GM18511 (cell line): ENCODE results near the gene TSGA10.
"Not testable (repeated sequence)": the region's sequence is repeated elsewhere in the genome, so short reads cannot be mapped to it uniquely, and the experiment has no call there.

Experiments
- ATAC-seq: cut with Tn5 transposase; IDR thresholded peaks from one replicate; pipeline ENCODE4 v1.9.1; 2021; ENCODE audit warnings: mild to moderate bottlenecking, moderate library complexity; ENCODE audit not compliant: unreplicated experiment

Gene TSGA10

DNA sequence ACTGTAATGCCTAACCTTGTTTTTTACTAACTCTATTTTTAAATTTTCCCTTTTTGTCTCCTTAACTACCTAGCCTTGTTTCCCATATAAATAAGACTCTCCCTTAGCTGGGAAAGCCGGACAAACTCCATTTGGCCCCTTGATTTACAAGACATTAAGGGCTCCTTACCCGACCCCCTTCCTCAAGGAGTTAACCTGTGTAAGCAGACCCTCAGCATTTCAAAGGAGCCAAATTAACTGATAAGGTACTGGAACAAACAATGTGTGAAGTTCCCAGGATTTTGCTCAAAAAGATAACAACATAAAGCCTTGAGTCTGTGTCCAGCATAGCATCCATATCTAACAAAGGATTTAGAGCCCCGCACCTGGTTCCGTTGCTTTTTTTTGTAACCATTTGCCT is 72.9 kb downstream of the TSGA10 start:
- ATAC-seq = no peak

DNA sequence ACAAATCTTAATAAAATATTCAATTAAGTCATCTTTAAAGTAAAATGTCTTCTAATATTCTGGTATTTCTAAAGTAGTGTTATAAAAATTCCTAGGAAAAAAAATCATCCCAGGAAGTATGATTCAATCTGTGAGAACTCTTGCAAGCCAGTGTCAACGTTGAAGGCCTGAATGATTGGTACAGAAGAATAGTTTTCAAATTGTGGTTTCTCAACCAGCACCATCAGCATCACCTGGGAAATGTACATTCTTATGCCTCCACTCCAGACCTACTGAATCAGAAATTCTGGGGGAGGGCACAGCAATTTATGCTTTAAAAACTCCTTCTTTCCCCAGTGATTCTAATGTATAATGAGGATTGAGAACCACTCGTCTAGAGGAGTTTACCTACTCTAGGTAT is 75.5 kb downstream of the TSGA10 start:
- no peak for ATAC-seq

DNA sequence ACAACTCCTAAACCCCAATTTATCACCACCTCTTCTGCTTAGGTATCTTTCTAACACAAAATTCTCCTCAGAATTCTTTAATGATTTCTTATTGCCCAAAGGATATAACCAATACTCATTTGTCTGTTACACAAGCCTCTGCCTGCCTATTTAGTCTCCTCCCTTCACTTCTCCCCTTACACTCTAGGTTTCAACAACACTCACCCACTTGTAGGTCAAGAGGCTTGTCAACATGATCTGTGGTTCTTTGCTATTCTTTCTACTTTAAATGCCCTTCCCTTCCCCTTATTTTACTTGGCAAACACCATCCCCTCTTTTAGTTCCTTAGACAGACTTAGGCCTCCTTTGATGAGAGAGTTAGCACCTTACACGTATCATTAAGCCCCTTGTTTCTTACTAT is 82.2 kb downstream of the TSGA10 start:
- ATAC-seq = no peak

DNA sequence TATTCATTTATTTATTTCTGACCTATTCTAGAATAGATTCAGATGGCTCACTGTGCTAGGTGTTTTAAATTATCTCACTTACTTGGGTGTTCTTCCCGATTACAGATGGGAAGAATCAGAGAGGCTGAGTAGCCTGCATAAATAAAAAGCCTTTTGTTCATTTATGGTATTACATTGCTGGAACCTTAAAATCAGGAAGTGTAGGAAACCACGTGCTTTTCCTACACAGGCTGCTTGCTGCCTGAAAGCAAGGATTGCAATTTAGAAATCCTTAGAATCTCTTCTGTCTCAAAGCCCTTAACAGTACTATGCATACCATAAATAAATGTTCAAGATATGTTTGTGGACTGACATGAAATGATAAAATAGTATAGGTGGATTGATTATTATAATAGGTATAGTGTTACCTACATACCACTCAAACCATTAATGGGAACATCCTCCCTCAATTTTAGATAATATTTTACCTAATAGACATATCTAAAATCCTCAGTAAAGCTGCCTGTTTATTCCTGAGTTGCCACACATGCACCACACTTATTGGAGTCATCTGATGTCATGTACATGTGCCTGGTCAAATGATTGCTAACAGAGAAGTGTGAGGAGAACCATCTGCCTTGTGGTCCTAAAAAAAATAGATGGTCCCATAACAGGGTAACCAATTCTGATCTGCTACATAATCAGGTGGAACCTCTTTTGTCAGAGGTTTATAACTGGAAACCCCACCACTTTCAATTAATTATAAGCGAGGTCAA is 86.7 kb downstream of the TSGA10 start:
- ATAC-seq = no peak

DNA sequence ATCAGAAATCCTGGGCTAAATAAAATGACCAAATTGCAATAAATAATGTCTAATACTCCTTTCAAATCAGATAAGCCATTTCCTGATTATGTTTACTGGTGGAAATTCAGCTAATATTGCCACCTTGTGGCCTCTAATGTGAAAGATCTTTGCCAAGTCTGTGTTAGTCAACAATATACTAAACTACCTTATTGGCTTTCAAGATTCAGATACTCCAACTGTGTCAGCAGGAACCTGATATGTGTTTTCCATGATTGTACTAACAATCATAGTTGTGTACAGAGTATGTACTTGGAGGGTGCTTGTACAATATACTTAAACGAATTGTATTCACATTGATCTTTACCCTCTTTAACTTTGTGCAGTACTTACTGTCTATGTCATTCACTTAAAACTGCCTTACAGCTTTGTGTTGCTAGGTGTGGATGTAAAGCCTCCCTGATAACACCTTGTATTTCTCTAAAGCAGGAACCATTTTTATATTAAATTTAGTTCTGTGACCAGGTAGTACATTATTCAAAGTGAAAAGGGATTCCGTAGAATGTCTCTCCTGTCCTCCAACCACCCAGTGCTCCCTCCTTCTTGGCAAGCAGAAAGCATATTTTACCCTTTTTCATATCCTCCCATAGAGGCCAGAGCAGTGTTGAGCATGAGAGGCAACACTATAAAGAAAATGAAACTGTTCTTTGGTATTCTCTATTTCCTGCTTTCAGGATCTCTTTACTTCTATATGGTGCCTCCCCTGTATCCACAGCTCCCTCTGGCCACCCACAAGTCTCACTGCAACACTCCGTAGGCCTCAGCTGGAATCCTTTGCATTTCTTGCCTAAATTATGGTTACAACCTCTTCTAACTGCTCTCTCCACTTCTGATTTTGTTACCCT is 88.4 kb downstream of the TSGA10 start:
- peak; percentile 97 for ATAC-seq

DNA sequence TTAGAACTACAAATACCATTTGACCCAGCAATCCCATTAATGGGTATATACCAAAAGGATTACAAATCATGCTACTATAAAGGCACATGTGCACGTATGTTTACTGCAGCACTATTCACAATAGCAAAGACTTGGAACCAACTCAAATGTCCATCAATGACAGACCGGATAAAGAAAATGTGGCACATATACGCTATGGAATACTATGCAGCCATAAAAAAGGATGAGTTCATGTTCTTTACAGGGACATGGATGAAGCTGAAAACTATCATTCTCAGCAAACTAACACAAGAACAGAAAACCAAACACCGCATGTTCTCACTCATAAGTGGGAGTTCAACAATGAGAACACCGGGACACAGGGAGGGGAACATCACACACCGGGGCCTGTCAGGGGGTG is 105.6 kb downstream of the TSGA10 start:
- not testable (repeated sequence) for ATAC-seq

DNA sequence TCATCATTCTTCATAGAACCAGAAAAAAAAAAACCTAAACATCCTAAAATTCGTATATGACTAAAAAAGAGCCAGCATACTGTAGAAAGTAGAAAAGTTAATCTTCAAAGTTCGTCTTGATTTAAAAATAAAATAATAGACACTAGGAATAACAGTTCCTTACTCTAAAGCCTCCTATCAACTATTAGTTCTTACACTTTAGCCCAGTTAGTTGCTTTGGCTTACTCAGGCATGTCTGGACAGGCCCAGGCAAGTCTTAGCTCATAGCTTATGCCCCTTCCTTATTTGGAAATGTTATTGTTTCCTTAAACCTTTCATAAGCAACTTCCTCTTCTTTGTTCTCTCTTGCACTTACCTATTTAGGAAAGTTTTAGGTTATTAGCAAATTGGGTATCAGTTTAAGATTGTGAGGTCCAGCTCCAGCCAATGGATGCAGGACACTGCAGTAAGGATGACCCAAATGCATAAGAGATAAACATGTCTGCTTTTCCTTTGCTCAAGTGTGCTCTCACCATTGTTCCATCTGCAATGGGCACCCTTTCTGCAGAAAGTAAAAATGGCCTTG is 113.9 kb downstream of the TSGA10 start:
- not testable (repeated sequence) for ATAC-seq

DNA sequence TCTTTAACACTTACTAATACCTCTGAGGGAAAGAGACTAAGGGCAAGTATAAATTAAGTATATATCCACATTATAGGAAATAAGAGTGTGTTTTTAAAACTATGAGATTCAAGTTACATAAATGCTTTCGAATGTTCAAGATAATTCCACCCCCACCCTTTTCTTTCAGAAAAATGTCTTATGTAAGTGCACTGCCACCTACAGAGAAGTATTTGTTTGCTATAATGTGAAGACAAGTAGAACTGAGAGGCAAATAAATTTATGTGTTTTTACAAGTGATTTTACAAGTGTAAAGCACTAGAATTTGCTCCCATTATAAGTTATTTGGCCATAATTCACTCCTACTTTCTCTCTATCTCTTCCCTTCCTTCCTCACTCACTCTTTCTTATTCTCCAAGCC is 118.8 kb downstream of the TSGA10 start:
- no peak for ATAC-seq

DNA sequence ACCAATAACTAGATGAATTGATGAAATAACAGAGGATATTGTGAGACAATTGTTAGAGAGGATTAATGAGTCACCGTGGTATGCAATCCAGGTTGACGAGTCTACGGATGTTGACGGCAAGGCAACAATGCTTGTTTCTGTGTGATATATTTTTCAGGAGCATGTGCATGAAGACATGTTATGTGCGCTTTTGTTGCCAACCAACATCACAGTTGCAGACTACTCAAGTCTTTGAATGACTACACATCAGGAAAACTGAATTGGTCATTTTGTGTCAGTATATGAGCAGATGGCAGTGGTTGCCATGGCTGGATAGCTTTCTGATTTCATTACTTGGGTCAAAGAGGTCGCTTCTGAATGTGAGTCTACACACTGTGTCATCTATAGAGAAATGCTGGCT is 122.0 kb downstream of the TSGA10 start:
- no peak for ATAC-seq

DNA sequence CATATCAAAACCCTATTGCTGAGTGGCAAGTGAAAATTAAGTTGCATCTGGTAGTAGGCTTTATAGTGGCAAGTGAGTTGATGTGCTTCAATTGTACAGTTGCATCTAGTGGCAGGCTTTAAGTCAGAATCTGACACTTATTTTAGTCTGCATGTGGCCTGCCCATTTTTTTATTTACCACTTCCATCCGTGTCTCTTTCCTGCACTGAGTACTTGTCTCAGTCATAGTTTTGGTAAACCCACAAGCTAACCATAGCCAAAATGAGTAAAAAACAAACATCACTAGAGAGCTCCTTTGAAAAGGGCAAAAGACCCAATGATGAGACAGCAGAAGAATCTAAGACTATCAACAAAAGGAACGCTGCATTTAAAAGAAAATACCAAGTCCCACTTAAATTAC is 122.7 kb downstream of the TSGA10 start:
- ATAC-seq = no peak

DNA sequence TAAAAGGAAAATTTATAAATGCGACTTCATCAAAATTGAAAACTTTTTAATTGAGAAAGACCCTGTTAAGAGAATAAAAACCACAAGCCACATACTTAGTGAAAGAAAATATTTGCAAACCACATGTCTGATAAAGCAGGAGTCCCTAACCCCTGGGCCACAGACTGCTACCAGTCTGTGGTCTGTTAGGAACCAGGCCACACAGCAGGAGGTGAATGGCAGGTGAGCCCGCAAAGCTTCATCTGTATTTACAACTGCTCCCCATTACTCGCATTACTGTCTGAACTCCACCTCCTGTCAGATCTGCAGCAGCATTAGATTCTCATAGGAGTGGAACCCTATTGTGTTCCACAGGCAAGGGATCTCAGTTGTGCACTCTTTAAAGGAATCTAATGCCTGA is 123.3 kb downstream of the TSGA10 start:
- ATAC-seq = no peak

DNA sequence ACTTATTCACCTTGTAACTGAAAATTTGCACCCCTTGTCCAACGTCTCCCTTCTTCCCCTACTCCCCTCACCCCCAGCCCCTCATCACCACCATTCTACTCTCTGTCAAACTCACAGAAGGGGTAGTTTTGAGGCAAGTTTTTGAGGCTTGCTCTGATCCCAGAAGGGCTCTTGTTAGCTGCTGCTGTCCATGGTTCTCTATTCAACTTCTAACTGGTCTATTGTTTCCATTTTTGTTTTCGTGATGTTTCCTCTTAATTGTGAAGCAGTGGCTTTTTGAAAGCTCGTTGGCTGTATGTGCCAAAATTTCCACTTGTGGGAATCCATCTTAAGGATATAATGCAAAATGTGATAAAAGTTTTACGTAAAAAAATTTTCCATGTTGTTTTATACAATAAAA is 126.2 kb downstream of the TSGA10 start:
- no peak for ATAC-seq

DNA sequence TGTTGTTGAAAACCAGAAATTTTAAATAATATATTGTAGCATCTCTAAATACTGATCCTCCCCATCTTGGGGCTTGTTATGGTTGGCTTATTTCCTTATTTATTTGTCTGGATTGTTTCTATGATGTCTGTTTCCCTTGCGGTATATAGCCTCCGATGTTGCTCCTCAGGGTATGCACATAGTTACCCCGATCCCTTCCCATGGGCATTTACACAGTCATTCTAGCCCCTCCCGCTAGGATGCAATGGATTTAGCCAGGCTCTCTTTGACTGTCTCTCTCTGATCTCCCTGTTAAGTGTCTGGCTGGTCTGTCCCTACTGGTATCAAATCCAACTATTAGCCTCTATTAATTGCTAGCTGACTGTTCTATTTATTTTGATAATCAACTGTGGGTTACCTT is 126.9 kb downstream of the TSGA10 start:
- ATAC-seq = no peak

DNA sequence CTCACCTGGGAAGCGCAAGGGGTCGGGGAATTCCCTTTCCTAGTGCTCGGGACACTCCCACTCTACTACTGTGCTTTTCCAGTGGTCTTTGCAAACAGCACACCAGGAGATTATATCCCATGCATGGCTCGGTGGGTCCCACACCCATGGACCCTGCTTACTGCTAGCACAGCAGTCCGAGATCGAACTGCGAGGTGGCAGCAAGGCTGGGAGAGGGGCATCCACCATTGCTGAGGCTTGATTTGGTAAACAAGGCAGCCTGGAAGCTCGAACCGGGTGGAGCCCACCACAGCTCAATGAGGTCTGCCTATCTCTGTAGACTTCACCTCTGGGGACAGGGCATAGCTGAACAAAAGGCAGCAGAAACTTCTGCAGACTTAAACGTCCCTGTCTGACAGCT is 154.0 kb downstream of the TSGA10 start:
- ATAC-seq = no peak

DNA sequence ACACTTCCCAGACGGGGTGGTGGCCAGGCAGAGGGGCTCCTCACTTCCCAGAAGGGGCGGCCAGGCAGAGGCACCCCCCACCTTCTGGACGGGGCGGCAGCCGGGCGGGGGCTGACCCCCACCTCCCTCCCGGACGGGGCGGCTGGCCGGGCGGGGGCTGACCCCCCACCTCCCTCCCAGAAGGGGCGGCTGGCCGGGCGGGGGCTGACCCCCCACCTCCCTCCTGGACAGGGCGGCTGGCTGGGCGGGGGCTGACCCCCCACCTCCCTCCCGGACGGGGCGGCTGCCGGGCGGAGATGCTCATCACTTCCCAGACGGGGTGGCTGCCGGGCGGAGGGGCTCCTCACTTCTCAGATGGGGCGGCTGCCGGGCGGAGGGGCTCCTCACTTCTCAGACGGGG is 166.0 kb downstream of the TSGA10 start:
- not testable (repeated sequence) for ATAC-seq

DNA sequence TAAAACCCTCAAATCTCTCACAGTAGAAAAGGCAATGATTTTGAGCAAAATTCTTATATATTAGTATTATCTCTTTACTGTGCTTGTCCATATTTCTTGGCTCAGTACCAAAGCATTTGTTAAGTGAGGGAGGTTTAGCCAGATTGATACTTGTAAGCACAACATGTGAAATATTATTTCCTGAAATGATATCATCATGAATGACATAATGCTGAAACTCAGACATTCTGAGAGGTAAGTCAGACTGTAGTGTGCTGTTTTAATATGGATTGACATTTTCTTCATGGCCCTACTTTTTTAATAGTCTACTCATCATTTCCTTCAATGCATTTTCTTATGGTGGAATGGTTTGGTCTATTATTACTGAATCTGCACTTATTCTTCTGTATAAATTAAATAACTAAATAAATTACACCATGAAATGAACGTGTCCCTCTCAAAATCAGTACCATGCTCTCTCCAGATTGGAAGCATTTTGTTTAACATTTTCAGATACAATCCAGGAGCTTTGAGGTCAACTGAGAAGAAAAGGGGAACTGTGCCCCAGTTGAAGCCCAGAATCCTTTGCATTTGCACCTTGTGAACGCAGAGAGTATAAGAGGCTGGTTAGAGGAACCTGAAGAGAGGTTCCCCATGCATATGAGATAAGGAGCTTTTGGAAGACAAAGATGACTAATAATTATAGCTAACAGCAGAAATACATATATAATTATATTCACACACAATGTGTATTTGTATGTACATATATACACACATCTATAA is 168.7 kb downstream of the TSGA10 start:
- no peak for ATAC-seq

DNA sequence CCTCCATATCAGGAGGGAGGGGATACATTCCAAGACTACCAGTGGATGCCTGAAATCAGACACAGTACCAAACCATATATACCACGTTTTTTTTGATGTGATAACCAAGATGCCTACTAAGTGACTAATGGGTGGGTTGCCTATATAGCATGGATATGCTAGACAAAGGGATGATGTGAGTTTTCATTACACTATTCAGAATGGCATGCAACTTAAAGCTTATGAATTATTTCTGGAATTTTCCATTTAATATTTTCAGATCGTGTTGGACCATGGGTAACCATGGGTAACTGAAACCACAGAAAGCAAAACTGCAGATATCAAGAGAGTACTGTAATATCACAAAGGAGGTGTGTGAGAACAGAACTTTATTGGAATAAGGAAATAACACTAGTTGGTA is 179.1 kb downstream of the TSGA10 start:
- no peak for ATAC-seq

DNA sequence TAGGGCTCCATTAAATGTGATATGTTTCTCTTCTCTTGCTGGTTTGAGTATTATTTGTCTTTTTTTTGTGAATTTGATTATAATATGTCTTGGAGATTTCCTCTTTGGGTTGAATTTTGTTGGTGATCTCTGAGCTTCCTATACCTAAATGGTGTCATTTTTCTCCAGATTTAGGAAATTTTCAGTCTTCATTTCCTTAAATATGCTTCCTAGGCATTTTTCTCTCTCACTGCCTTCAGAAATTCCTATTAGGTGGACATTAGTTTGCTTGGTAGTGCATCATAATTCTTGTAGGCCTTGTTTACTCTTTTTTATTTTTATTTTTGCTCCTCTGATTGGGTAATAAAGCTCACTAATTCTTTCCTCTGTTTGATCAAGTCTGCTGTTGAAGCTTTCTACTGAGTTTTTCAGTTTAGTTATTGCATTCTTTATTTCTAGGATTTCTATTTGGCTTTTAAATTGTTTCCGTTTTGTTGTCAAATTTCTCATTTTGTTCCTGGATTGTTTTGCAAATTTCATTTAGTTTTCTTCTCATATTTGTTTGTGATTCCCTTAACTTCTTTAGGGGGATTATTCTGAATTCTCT is 182.1 kb downstream of the TSGA10 start:
- ATAC-seq = no peak

DNA sequence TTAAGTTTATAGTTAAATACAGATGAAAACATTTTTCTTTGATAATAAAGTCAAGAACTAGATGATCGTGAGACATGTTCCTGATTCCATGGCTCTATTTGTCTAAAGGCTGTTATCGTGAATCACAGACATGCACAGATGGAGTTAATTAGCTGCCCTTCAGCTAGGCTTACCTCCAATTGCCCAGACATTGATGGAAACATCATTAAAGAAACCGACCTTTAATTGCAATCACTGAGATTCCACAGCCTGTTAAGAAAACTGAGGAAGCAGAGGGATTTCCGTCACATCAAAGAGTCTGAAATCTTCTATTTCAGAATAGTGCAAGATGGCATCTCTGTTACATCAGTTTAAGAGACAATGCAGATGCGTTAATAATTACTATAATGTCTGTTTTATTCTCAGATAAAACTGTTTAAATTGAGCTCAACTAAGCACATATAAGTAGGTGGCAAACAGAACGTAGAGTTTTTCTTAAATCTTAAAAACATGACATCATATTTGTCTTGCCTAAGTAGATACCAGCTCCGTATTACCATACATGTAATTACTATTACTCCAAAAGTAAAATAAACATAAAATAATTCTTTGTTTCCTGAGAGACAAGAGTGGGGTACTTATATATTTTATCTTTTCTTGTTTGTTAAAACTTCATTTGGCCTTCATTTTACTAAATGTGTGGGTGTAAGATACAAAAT is 194.8 kb downstream of the TSGA10 start:
- no peak for ATAC-seq

DNA sequence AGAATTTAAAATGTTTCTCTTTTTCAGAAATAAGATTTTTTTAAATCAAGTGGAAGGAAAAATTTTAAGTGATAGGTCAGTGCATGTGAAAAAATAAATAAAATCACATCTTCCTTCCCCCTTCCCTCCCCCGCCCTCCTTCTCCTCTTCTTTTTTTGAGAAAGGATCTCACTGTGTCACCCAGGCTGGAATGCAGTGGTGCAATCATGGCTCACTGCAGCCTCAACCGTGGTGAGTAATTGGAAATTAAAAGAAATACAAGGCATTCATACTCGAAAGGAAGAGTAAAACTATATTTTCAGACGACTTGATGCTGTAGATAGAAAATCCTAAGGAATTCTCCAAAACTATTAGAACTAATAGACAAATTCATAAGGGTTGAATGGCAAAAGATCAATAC is 201.8 kb downstream of the TSGA10 start:
- ATAC-seq = no peak
